TTC549 (cell line): ENCODE data around the gene MYH7.

Source experiments
- FAIRE-seq: peaks from 2 replicates; lab custom pipeline; 2012; peaks lifted over from hg19 to GRCh38; lab: Jason Lieb, UNC

Gene MYH7

GRCh38 chr14:23385642-23386265 is 49.7 kb downstream of the MYH7 start:
- FAIRE-seq = no peak

DNA sequence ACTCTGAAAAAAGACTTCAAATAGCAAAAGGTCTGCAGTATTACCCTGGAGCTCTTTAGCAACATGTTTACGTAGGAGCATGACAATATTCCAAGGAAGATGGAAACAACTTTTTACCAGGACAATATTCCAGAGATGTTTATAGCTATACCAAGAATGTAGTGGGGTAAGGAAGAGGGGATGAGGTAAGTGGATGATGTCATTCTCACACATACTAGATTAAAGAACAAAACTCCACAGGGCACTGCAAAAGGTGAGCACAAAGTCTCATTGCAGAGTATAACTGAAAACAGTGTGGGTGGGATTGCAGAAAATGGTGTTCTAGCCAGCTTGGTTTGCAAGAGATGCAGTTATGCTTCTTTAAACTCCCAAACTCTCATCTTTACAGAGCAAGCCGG is 50.2 kb downstream of the MYH7 start:
- FAIRE-seq = no peak

DNA sequence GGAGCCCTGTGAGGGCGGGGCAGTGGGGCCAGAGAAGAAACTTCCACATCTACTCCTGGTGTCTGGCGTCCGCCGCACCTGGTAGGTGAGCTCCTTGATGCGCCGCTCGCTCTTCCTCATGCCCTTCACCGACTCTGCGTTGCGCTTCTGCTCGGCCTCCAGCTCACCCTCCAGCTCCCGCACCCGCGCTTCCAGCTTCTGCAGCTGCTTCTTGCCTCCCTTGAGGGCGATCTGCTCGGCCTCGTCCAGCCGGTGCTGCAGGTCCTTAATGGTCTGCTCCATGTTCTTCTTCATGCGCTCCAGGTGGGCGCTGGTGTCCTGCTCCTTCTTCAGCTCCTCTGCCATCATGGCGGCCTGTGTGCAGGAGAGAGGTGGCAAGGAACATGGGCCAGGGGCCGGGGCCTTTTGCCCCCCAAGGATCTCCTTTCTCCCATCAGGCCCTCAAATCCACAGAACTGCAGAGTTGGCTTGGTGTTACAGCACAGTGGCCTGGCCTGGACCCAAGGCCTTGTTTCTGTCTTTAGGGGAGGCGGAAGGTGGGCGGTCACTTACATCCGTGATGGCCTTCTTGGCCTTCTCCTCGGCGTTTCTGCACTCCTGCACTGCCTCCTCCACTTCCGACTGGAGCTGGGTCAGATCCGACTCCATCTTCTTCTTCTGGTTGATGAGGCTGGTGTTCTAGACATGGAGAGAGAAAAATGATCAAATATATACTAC is 50.9 kb downstream of the MYH7 start:
- no peak for FAIRE-seq

DNA sequence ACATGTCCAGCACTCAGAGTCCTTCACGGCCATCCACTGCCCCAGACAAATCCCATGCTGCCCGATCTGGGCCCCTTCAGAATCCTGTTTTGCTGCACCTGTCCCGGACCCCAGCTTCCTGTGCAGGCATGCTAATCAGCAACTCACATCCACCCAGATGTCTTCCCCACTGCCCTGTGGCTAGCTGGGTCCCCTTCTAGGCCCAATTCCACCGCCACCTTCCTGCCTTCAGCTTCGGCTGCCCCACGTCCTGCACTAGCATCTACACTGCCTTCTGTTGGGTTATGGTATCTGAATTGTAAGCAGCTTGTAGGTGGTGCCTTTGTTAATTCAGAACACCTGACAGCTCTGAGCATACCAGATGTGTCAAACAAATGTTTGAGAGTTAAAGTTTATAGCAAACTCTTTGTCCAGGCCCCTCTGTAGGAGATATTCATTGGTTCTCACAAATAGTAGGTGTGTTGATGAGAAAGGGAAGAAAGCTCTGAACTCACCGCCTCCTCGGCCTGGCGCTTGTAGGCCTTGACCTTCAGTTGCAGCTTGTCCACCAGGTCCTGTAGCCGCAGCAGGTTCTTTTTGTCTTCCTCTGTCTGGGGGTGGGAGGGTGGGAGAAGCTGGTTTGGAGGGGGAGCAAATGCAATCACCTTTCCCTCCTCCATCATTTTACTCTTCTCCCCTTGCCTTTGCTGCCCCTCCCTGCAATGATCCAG is 52.6 kb downstream of the MYH7 start:
- FAIRE-seq = no peak

DNA sequence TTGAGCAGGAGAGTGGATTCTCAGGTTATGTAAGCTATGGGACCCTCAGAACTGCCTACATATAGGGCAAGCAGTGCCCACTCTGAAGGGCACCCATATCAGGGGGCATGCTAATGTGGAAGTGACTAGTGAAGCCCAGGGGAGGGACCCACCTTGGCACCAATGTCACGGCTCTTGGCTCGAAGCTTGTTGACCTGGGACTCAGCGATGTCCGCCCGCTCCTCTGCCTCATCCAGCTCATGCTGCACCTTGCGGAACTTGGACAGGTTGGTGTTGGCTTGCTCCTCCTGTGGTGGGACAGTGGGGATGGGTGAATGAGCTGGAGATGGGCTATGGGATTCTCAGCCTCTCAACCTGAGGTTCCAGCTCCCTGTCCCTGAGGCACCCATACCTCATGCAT is 53.2 kb downstream of the MYH7 start:
- FAIRE-seq = no peak

GRCh38 chr14:23381871-23382270 is 53.6 kb downstream of the MYH7 start:
- no peak for FAIRE-seq

- FAIRE-seq = no peak
Observed at GRCh38 chr14:23380976-23381375, 54.5 kb downstream of the MYH7 start.

DNA sequence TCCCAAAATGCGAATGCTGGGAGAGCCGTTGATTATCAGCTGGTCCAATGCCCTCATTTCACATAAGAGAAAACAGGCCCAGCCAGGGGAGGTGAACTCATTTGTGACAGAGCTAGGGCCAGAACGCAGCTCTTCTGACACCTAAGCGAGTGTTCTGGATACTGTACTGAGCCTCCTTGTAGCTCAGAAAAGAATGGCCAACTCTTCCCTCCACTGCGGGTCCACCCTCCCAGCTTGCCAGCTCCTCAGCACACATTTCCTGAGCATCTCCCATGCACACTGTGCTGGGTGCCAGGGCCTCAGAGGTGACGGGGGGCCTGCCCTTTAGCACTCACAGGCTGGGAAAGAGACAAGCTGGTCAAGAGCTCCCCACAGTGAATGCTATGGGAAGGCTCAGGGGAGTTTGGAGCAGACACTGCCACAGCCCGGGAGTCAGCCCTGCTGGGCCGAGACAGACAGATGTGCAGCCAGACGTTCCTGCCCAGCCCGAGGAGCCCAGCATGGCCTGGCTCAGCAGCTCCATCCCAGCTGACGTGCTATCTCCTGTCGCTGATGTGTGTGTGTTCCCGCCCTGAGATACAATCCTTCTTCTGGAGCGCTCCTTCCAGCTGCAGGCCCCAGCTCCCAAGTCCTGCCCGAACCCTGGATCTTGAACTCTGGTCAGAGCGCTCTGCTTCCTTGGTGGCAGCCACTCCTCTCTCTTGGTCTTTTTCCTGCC is 55.1 kb downstream of the MYH7 start:
- no peak for FAIRE-seq

DNA sequence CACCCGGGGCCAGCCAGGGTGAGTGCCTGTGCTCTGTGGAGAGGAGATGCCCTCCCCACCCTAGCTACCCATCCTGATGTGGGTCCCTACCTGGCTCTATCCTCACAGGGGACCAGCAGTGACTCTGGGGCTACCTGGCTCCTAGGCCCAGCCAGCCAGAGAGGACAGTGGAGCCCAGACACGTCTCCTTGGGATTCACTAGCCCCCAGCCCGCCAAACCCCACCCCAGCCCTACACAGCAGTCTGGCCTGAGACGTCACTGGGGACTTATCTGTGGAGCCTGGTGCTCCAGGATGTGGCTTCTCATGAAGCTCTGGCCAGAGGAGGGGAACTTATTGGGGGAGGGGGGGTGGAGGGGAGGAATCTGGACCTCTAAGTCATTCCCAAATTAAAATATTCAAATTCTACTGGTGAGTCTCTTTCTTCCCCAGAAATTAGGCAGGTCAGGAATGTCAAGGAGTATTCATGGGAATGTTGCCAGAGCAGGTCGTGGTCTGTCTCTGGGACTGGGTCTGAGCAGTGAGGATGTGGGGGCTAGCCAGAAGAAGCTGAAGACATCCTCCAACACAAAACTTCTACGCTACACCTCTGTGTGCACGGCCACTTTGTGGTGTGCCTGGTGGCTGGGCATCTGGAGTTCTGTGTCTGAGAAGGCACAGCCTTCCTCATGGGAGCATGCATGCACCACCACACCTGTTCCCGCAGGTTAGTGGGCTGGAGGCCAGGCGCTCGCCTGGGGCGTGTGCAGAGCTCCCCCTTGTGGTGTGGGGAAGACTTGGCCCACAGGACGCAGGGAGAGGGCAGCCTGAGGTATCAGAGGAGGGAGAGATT is 55.9 kb downstream of the MYH7 start:
- no peak for FAIRE-seq

- FAIRE-seq = no peak
Observed at GRCh38 chr14:23378612-23379220, 56.7 kb downstream of the MYH7 start.

- FAIRE-seq = no peak
Observed at GRCh38 chr14:23377573-23378563, 57.6 kb downstream of the MYH7 start.

- FAIRE-seq = no peak
Observed at GRCh38 chr14:23377198-23377550, 58.3 kb downstream of the MYH7 start.

DNA sequence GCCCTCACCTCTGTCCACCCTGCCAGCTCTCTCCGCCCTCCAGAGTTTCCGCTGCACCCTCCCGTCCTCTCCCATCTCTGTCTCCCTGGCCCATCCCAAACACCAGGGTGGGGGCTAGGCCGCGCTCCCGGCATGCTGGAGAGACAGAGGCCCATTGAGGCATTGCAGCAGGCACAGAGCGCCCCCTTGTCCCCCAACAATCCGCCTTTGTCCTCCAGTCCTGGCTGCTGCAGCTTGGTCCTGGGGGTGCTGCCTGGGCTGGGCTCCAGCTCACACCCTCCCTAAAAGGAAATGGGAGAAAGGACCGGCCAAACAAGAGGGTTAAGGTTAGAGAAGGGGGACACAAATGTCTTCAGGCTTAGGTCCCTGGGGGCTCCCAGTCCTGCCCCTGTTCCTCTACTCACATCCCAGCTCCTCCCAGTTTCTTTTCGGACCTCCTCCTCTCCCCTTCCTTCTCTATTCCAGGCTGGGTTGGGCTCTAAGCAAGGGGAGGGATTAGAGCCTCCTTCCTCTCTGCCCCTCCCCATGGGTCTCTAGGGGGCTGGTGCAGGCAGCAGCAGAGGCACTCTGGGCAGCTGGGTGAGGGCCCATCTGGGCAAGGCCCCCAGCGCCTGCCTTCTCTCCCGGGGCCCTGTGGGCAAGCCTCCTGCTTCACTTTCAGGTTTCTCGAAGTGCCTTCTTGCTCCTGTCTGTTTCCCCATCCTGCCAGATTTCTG is 58.8 kb downstream of the MYH7 start, which contains the start of gene CMTM5:
Gene CMTM5, plus strand, starts transcription at position 565 of the 716 bp plus-strand sequence. CDS start 206 bp downstream, outside the sequence.
- no peak for FAIRE-seq

GRCh38 chr14:23375527-23376251 is 59.8 kb downstream of the MYH7 start:
- no peak for FAIRE-seq

DNA sequence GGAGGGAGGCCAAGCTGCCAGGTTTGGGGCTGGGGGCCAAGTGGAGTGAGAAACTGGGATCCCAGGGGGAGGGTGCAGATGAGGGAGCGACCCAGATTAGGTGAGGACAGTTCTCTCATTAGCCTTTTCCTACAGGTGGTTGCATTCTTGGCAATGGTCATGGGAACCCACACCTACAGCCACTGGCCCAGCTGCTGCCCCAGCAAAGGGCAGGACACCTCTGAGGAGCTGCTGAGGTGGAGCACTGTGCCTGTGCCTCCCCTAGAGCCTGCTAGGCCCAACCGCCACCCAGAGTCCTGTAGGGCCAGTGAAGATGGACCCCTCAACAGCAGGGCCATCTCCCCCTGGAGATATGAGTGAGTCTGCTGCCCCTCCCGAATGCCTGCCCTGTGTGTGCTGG is 62.4 kb downstream of the MYH7 start:
- FAIRE-seq = no peak

DNA sequence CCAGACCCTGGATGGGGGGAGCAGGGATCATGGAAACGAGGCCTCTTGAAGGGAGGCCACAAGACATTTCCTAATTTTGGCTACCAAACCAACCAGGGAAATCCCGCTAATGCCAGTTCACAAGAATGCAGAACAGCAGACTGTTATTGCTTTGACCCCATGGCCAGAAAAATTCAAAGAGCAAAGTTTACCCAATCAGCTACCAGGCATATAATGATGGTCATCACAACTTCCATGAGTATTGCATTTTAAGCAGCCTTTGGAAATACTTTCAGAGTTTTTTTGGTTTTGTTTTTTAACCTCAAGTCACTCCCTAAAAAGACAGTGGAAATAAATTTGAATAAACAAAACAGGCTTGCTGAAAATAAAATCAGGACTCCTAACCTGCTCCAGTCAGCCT is 63.0 kb downstream of the MYH7 start, which contains the start of gene IL25:
Gene IL25, plus strand, starts transcription at position 301 of the 400 bp plus-strand sequence.
- no peak for FAIRE-seq

- FAIRE-seq = no peak
Observed at GRCh38 chr14:23371865-23372264, 63.6 kb downstream of the MYH7 start.

DNA sequence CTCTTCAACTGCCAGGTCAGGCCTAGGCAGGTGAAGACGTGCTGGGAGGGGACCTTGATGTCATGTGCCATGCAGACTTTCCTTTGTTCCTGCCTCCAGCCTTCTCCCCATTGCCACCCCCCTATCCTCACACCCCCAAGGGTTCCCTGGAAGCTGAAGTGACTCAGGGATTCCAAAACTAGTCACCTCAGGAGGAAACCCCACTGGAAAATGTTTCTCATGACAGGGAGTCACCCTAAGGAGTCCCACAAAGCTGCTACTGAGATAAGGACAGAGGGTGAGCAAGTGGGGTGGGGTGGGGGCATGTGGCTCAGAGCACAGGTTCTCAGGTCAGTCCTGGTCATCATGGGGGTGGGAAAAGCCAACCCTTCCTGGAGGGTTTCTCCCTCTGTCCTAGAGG is 65.2 kb downstream of the MYH7 start:
- FAIRE-seq = no peak

- FAIRE-seq = no peak
Observed at GRCh38 chr14:23366426-23366921, 69.0 kb downstream of the MYH7 start.
